Chondrocyte (in vitro differentiated cells): ENCODE measurements around the gene SLC22A1. TPM values are rescaled to one million over a fixed set of nuclear protein-coding genes. Genes with fewer than 3 reads are reported as not detected.

Source experiments
- DNase-seq: peaks from one replicate; pipeline ENCODE4 v3.0.0; 2021; ENCODE audit warnings: mixed read lengths, low spot score
- H3K27ac Mint-ChIP-seq: one replicate; pipeline ENCODE4 v1.8.0; 2021; ENCODE audit warnings: mild to moderate bottlenecking, moderate library complexity, mixed read lengths; ENCODE audit not compliant: unreplicated experiment
- H3K27me3 Mint-ChIP-seq: 2 replicates; pipeline ENCODE4 v1.8.0; 2021; ENCODE audit warnings: low read depth, mixed read lengths
- H3K36me3 Mint-ChIP-seq: 2 replicates; pipeline ENCODE4 v1.8.0; 2021; ENCODE audit warnings: low read depth, mixed read lengths
- H3K4me1 Mint-ChIP-seq: 2 replicates; pipeline ENCODE4 v1.8.0; 2021; ENCODE audit warnings: low read depth, mild to moderate bottlenecking, mixed read lengths
- H3K4me3 Mint-ChIP-seq: one replicate; pipeline ENCODE4 v1.8.0; 2021; ENCODE audit warnings: mild to moderate bottlenecking, moderate library complexity, mixed read lengths; ENCODE audit not compliant: unreplicated experiment
- H3K9me3 Mint-ChIP-seq: 2 replicates; pipeline ENCODE4 v1.8.0; 2021; ENCODE audit warnings: low read depth, mixed read lengths
- CTCF ChIP-seq: fragments of 200-600 bp; sonication (generic); IDR thresholded peaks from 2 replicates; pipeline ENCODE4 v1.5.0; 2021; ENCODE audit warnings: antibody characterized with exemption, mild to moderate bottlenecking, moderate library complexity
- total RNA-seq: library from RNA; stranded (reverse); gene quantifications from 3 replicates; pipeline ENCODE4 v1.2.1, GENCODE V29; 2021

The SLC22A1 gene
- total RNA-seq, 1 donor from 2014 or later, result 2.9 TPM

GRCh38 chr6:160093946-160094345 lies 27.7 kb upstream of the SLC22A1 start:
- H3K36me3 Mint-ChIP-seq, result peaks cover 44% of the 10 kb centered on the region
- peaks cover 2% of the 10 kb centered on the region for H3K4me1 Mint-ChIP-seq
- no peak for TF ChIP-seq CTCF
- no peak overlapping the region for H3K4me3 Mint-ChIP-seq
- H3K9me3 Mint-ChIP-seq, result no peaks in the 10 kb centered on the region
- no peak overlapping the region for H3K27ac Mint-ChIP-seq
- no peaks in the 10 kb centered on the region for H3K27me3 Mint-ChIP-seq
- DNase-seq, result no peak

- no peak for DNase-seq
- Mint-ChIP-seq H3K27ac (no peak overlapping the region), H3K9me3 (no peaks in the 10 kb centered on the region), H3K4me3 (no peak overlapping the region), H3K36me3 (peaks cover 40% of the 10 kb centered on the region), H3K27me3 (no peaks in the 10 kb centered on the region), H3K4me1 (peaks cover 11% of the 10 kb centered on the region)
- no peak for TF ChIP-seq CTCF
Measured at GRCh38 chr6:160095146-160095845, 26.3 kb upstream of the SLC22A1 start.

GRCh38 chr6:160101277-160102205 lies 20.1 kb upstream of the SLC22A1 start:
- DNase-seq, result no peak

GRCh38 chr6:160102399-160102798 lies 19.2 kb upstream of the SLC22A1 start:
- no peak overlapping the region for H3K4me3 Mint-ChIP-seq
- no peak for TF ChIP-seq CTCF
- H3K36me3 Mint-ChIP-seq, result peaks cover 36% of the 10 kb centered on the region
- no peaks in the 10 kb centered on the region for H3K9me3 Mint-ChIP-seq
- DNase-seq, result no peak
- H3K27ac Mint-ChIP-seq, result no peak overlapping the region
- H3K27me3 Mint-ChIP-seq, result no peaks in the 10 kb centered on the region
- H3K4me1 Mint-ChIP-seq, result peaks cover 27% of the 10 kb centered on the region

More at GRCh38 chr6:160101277-160102205, 20.1 kb upstream of the SLC22A1 start:
- H3K27me3 Mint-ChIP-seq, result no peaks in the 10 kb centered on the region
- no peak overlapping the region for H3K4me3 Mint-ChIP-seq
- no peak for TF ChIP-seq CTCF
- H3K9me3 Mint-ChIP-seq, result no peaks in the 10 kb centered on the region
- peaks cover 39% of the 10 kb centered on the region for H3K36me3 Mint-ChIP-seq
- no peak overlapping the region for H3K27ac Mint-ChIP-seq
- H3K4me1 Mint-ChIP-seq, result peaks cover 27% of the 10 kb centered on the region
